DND-41 (cell line): ENCODE measurements around the gene GSN.

Experiments used
- CTCF ChIP-seq: IDR thresholded peaks from 2 replicates; pipeline ENCODE4 v1.5.1; 2012; ENCODE audit warnings: borderline replicate concordance, low read length, moderate library complexity, mild to moderate bottlenecking; ENCODE audit not compliant: poor library complexity, severe bottlenecking; ENCODE audit errors: extremely low read depth
- EZH2 ChIP-seq: IDR thresholded peaks from 3 replicates; pipeline ENCODE4 v1.6.1; 2012; ENCODE audit warnings: borderline replicate concordance, low read depth, mild to moderate bottlenecking, moderate library complexity, low read length, inconsistent platforms; ENCODE audit not compliant: severe bottlenecking

- TF ChIP-seq CTCF (no peak), EZH2 (no peak)
Measured at GRCh38 chr9:121266356-121266755, 1.6 kb upstream of the GSN start.
